NCI-H2171 (cell line): ENCODE data around the gene KLHL3.

Experiments
- DNase-seq: peaks from one replicate; lab custom pipeline; 2025; lab: John Stamatoyannopoulos, UW

KLHL3 gene

DNA sequence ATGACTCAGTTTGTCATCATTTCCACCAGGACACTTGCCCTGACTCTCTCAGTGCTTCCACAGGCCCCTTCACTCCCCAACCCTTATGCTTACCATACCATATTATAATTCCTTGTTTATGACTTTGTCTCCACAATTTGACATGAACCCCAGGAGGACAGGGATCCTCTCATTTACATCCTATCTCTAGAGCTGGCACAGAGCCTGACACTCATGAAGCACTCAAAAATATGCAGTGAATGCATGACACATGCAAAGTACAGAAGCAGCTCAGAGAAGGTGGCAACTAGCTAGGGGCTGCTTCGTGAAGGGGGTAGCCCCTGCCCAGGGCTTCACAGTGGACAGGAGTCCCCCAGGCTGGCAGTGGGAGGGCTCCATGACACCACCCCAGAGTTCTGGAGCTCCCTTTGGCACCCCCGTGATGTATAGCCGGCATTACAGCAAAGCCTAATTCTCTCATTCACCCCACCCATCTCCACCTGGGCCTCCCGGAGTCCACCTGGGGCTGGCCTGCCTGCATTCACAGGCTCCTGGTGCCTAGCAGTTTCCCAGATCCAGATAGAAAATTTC is 124.8 kb downstream of the KLHL3 start:
- DNase-seq: no peak

- DNase-seq: no peak
Observed at GRCh38 chr5:137610598-137610997, 125.3 kb downstream of the KLHL3 start.

- DNase-seq: no peak
Observed at GRCh38 chr5:137609127-137609526, 126.8 kb downstream of the KLHL3 start.

GRCh38 chr5:137607771-137608170 is 128.1 kb downstream of the KLHL3 start:
- DNase-seq: no peak

DNA sequence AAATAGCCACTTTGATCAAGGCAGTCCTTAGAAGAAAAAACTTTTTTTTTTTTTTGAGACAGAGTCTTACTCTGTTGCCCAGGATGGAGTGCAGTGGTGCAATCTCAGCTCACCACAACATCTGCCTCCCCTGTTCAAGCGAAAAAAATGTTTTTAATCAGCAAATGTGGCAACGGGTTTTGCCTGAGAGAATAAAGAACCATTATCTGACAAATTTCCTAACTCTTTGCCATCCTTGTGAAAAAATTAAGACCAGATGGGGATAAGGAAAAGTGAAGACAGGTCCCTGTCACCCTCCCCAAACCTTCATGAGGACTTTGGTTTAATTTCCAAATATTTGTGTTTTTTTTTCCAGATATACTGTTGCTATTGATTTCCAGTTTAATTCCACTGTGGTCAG is 129.5 kb downstream of the KLHL3 start:
- no peak for DNase-seq

GRCh38 chr5:137605411-137605810 is 130.5 kb downstream of the KLHL3 start:
- DNase-seq: no peak

- no peak for DNase-seq
Observed at GRCh38 chr5:137604348-137605095, 131.4 kb downstream of the KLHL3 start.

GRCh38 chr5:137603891-137604290 is 132.0 kb downstream of the KLHL3 start:
- no peak for DNase-seq

- DNase-seq: no peak
Observed at GRCh38 chr5:137603356-137603755, 132.5 kb downstream of the KLHL3 start.

DNA sequence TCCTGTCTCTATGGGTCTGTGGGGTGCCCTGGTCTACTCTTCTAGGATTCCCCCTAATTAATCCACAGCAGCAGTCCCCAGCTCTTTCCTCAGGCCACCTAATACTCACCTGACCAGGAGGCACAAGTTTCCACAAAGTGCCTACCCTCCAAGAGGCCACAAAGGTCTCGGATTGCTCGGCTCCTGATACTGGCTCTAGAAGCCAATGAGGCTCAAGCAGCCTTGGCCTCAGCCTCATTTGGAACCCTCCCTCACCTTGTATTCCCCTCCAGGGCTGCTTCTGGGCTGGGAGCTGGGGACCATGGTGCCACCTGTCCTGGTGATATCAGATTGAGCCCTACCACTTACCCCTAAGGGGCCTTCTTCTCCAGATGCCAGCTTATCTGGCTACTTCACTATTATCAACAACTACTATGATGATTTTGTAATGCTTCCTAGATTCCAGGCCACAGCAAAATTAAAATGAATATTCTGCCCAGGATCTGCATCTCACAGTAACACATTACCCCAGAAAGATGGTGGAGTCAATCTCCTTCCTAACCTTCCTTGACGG is 133.1 kb downstream of the KLHL3 start:
- DNase-seq: no peak

DNA sequence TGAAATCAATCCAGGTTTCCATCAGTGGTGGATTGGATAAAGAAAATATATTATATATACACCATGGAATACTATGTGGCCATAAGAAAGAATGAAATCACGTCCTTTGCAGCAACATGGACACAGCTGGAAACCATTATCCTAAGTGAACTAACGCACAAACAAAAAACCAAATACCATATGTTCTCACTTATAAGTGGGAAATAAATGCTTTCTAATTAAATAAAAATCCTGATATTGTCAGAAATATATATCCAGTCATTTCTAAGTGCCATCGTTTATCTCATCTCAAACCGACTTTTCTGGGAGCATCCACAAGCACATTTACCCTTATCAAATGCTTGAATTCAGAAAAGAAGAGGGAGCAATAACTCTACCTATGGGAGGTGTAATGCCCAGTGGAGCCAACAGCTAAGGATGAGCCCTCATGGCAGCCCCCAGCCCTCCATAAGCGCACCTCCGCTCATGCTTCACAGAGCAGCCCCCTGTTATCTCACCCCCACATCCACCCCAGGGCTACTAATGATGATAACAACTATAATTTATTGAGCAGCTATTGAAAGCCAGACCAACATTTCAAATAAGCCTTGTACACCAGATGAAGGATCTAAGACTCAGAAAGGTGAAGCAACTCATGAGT is 135.0 kb downstream of the KLHL3 start:
- no peak for DNase-seq

GRCh38 chr5:137599457-137599856 is 136.4 kb downstream of the KLHL3 start:
- DNase-seq: no peak

DNA sequence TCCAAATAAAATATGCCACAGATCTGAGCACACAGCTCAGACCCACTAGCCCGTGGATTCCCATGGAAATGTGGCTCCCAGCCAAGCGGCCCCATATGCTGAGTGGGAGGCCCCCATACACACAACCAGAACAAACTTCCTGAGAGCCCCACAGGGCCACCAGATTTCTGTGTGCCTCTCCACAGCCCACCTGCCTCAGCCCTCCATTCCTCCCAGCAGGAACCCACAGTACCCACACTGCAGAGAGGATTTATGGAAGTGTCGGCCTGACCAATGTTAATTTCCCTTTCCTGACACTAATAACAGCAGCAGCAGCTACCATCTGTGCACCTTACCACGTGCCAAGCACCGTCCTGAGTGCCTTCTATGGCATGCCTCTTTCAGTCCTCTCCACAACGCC is 137.5 kb downstream of the KLHL3 start:
- peak; percentile 15 for DNase-seq

DNA sequence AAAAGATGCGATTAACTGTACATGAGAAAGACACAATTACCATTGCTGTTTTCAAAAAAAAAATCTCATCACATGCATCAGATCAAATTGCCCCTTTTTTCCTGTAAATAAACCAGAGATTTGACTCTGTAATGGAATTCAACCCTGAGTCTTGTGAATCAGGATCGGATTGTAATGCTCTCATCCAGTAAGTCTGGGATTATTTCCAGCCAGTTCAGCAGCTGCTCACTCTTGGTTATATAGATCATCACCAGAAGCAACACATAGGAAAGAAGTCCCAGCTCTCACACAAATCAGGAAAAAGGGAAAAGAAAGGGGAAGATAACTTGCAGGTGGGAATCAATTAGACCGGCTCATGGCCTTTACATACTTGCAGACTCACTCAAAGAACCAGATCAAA is 138.9 kb downstream of the KLHL3 start:
- no peak for DNase-seq

- no peak for DNase-seq
Observed at GRCh38 chr5:137595396-137596079, 140.4 kb downstream of the KLHL3 start.

- no peak for DNase-seq
Observed at GRCh38 chr5:137594717-137595116, 141.2 kb downstream of the KLHL3 start.

DNA sequence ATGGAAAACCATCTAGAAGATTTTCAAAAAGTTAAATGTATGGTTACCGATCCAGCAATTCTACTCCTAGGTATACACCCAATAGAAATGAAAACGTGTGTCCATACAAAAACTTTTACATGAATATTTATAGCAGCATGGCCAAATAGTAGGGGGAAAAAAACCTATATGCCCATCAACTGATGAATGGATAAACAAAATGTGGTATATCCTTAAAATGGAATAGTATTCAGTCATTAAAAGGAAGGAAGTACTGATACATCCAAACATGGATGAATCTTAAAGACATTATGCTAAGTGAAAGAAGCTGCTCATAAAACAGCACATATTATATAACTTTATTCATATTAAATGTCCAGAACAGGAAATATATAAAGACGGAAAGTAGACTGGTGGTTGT is 143.6 kb downstream of the KLHL3 start:
- DNase-seq: no peak

DNA sequence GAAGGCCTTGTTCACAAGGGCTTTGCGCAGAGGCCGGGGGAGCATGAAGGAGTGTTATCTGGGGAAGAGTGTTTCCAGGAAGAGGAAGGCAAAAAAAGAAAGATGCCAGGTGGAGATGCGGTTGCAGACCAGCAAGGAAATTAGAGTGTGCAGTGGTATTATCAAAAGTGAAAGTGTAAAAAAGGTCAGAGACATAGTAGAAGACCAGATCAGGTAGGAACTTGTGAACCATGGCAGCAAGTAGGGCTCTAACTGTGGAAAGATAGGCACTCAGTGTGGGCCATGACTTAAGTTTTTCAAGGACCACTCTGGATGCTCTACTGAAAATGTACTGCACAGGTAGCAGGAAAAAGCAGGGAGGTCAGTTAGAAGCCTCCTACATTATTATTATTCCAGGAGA is 146.7 kb downstream of the KLHL3 start:
- no peak for DNase-seq

DNA sequence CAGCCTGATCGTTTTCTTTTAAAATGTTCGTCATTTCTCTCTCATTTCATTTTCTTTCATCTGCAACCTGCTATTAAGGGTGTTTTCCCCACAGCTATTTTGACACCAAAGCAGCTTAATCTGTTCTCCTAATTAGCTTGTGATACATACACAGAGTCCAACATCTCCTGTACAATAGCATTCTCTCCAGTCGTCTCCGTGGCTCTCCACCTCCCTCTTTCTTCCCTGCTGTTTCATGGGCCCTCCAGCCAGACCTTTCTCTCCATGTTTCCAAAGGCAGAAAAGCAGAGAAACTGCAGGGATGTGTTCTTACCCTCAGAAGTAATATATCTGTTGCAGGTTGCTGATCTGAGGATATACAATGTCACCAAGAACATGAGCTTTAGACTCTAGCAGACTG is 148.0 kb downstream of the KLHL3 start:
- no peak for DNase-seq

DNA sequence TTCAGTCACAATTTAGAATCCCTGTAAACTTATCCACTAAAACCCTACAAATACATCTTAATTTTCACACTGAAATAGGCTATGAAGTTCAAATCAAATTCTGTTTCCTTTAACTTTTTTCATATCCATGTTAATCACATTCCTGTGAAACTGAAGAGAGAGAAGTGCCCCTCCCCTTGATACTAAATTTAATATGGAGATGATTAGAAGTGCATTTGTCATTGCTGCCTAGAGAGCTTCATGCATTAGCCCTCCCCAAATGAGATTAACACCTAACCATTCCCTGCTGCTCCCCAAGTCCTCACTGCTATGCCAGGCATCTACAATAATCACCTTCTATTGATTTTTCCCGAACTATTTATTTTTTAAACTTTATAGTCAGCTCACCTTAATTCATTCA is 151.6 kb downstream of the KLHL3 start:
- DNase-seq: no peak

DNA sequence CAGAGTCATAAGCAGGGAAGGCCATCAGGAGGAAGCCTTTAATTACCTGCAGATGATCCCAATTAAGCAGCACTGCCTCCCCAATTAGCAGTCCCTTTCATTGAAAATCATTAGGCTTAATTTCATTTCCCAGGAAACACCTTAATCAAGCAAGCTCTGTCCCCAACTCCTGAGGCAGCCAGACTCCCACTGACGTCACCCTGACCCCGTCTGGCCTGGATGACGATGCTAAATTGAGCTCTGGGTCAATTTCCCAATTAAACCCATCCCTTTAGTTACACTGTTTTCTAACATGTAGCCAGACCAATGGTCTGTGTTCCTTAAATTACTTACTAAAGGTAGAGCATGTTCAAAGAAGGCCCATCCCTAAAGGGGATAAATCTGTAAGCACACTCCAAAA is 152.8 kb downstream of the KLHL3 start:
- DNase-seq: no peak

GRCh38 chr5:137582218-137582617 is 153.7 kb downstream of the KLHL3 start:
- no peak for DNase-seq

GRCh38 chr5:137581776-137582175 is 154.1 kb downstream of the KLHL3 start:
- no peak for DNase-seq
